NCI-H1092 treated with DMSO at 0.1 percent for 48 hours (cell line): ENCODE measurements around the gene LRP1B.

ENCODE experiments used
- DNase-seq: peaks from one replicate; lab custom pipeline; 2025; lab: John Stamatoyannopoulos, UW

The LRP1B gene

DNA sequence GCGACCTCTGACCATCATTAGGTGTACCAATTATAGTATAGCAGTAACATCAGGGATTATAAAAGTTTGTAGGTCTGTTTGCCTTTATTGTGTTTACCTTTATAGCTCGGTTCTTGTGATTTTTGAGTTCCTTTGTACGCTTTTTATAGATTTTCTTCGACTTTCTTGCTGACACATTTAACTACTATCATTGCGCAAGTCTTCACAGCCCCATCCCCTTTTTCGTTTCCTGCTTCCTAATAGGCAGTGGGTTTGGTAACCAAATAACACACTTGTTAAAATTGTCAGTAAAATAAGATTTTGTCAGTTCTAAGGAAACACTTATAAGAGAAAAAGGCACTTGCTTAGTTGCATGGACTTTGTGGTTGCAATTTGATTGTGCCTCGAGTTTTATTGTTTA lies 541.5 kb downstream of the LRP1B start:
- DNase-seq, result no peak

DNA sequence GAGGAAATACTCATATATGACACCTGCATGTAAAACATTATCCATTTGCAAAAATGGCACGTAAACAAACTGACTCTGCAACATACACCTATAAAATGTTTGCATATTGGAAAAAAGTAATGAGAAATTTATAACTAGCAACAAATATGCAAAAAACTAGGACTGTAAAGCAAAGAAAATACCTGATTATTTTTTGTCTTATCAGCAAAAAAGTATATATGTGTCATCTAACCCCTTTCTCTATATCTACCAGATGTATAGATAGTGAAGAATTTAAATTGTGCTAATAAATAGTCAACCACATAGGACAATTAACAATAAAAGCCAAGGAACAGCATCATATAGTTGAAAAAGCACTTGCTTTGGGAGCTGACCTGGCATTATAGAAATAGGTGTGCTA lies 543.8 kb downstream of the LRP1B start:
- no peak for DNase-seq

DNA sequence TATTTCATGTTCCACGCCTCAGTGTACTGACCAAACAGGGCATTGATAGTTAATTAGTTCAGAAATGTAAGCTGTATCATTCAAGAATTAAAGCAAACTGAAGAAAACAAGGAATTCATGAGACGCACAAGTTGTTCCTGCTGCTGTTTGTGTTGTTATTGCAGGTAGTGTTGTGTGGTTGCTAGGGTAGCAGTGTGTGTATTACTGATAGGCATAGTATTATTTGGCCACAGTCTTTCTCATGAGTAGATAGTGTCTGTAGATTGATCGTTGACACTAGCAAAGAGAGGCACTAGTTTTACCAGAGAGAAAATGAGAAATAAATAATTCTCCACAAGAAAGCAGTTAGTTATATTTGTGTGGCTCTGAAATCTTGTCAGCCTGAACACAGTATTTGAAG lies 548.6 kb downstream of the LRP1B start:
- DNase-seq, result no peak

DNA sequence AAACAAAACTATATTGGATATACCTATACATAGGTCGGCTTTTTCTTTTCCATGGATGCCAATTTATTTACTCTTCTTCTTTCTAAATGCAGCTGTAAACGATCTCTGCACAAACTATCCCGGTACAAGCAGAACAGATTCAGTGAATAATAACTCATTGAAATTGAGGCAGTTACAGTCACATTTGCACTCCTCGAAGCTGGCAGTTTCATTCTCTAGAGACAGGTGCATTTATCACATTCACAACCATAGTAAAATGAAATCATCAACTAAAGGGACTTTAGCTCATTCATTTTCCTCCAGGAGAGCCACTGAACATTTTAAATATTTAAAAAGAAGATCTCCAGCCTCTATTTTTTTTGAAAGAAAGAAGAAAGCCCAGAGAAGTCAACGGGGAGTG lies 551.7 kb downstream of the LRP1B start:
- no peak for DNase-seq

DNA sequence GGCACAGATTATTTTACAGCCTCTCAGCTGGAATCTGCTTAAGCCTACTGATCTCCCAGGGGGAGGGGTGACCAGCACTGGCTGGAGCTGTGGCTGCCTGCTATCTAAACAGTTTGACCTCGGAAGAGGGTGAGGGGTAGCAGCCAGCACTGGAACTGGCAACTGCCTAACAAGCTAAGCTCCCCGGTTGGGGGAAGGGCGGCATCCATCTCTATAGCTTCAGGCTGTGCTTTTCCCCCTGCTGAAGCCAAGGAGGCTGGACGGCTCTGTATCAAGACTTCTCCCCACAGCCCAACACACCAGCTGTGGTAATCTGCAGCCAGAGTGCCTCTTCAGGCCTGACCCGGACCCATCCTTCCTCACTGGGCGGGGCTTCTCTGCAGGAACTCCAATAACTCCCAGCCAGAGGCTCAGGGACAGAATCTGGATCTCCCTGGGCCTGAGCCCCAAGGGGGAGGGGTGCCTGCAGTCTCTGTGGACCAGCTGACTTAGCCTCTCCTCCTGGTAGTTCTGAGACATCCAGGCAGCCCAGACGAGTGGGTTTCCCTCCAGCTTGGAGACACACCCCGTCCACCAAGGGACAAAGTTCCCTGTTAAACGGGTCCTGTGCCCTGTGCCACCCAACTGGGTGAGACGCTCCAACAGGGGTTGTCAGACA lies 560.2 kb downstream of the LRP1B start:
- no peak for DNase-seq

DNA sequence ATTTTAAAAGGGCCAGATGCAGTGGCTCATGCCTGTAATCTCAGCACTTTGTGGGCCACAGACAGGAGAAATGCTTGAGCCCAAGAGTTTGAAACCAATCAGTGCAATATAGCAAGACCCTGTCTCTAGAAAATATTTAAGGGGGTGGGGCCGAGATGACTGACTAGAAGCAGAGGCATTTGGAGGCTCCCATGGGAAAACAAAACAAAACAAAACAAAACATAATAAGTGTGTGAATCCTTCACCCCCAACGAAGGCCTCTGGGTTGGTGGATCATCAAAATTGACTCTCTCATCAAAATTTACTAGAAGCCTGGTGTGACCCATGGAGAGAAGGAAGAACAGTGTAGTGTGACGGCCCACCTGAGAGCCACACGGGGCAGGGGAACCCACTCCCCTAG lies 560.9 kb downstream of the LRP1B start:
- DNase-seq, result no peak

DNA sequence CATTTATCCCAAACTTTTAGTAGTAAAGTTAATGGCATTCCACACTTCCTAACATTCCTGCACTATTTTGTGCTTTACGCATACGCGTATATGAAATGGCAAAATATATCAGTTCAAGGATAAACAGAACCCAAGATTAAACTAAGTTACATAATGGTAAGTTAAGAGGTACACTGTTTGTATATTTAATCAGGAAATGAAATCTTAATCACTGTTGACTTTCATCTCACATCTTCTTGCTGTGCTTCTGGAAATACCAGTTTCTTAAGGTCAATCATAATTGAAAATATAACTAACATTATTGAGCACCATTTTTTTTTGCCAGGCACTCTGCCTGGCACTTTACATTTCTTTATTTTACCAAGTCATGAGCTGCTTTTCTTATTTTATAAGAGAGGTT lies 565.2 kb downstream of the LRP1B start:
- DNase-seq, result no peak

DNA sequence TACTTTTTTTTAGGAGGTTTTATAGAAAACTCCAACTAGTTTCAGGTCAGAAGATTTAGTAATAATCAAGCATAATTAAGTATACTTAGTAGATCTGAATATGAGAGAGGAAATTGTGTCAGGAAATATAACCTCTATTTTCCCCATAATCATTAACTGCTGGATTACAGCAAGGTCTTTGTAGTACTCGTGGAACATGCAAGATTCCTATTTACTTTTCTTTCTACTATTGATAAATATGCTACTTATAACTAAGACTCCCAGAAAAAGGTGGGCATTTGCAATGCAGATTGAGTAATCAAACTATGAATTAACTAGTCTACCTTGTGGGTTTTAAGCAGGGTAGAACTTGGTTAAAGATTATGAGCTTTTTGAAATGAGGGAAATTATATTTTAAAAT lies 570.1 kb downstream of the LRP1B start:
- no peak for DNase-seq

DNA sequence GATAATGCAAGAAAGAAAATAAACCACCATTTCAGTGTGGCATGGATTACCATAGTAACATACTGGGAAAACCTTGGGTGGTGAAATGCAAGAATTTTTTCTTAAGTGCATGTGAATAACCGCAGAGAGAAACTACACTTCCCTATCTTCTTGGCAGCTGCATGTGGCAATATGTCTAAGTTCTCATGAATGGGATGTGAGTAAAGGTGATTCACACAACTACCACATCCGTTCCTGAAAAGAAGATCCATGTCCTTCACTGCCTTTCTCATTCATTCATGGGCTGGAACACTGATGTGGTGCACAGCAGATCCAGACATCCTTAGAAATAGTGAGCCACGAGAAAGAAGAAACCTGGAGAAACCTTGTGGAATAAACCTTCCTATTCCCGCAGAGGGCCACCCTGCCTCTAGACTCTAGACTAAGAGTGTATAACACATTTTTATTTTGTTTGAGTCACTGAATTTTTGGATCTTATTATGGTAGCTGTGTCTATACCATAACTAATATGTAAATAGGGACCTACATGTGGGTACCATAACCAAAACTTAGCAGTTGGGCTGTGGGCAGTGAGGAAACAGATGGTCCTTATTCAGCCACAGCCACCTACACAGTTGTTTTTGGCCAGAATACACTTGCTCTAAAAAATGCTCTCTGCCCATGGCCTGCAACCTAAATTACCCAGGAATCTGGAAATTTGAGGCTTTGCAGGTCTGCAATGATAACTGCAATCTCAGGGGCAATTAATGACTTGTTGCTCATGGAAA lies 573.3 kb downstream of the LRP1B start:
- no peak for DNase-seq

DNA sequence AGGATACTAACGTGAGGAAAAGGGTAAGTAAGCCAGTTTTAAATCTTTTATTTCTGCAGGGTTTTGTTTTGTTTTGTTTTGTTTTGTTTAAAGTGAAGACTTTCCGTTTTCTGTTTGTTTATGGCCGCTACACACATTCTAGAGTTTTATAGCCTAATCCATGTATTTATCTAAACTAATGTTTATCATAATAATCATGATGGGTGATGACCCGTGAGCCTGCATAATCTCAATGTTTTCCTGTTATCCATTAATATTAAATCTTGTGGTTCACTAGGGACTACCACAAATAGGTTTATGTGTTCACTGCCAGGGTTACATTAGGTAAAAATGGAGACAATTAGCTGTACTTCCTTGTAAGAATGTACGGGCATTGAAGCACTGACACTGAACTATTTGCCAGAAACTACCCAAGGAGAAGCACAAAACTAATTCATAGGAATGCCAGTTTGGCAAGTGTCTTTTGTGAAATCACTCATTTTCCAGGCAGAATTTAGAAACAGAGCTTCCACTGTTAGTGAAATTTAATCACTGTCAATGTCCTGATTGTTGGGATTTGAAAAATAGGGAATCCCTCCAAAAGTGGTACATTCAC lies 574.8 kb downstream of the LRP1B start:
- DNase-seq, result no peak

DNA sequence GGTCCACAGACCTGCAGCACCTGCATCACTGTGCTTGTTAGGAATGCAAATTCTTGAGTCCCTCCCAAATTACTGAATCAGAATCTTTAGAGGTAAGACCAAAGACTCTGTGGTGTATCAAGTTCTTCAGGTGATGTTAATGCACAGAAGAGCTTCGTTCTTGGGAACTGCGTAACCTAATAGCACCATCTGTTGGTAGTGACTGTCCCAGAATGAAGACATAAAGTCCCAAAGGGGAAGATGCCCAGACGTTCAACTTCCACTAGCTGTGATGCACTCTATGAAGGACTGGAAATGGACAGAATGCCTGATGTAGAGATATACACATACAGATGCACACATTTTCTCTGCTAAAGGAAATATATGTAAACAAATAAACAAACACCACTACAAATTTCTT lies 576.0 kb downstream of the LRP1B start:
- peak; percentile 29 for DNase-seq

DNA sequence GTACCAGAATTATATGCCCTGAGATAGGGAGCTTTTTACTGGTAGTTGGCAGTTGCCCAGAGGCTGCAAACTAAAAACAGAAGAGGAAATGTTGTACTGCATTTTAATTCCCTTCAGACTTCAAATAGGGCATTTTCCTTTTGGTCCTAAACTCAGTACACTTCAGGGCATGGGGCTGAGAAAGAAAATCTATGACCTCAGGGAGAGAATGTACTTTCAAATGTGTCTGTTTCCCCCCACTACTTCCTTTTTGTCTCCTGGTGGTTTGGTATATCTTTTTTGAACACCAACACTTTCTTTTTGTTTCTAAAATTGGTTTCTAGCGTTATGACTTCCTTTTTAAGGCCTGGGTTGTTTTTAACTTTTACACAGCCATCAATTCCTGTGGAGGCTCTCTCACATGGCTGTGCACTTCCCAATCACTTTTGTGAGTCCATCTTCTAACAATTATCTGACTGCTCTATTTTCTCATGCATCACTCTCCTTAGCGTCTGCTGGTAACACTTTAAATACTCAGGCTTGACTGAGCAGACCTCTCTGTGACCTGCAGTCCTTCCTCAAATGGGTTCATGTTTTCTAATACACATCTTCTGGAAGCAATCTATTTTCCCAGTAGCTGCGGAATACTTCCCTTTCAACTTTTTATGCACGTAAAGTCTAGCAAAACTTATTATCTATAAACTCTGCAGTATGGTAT lies 596.0 kb downstream of the LRP1B start:
- DNase-seq, result no peak

DNA sequence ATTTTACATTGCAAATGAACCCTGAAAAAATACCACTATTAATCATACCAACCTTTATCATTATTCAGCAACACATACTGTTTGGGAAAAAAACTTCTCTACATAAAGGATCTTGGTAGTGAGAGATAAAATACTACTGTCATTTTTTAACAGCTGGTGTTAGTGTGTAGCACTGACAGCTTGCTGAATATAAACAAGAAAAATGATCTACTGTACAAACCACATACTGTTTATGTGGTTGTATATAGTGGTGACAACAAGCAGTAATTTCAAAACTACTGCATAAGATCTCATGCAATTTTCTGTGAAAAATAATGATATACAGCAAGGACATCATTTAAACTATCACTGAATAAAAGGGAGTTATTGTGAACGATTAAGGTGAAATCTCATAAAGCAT lies 601.2 kb downstream of the LRP1B start:
- no peak for DNase-seq

DNA sequence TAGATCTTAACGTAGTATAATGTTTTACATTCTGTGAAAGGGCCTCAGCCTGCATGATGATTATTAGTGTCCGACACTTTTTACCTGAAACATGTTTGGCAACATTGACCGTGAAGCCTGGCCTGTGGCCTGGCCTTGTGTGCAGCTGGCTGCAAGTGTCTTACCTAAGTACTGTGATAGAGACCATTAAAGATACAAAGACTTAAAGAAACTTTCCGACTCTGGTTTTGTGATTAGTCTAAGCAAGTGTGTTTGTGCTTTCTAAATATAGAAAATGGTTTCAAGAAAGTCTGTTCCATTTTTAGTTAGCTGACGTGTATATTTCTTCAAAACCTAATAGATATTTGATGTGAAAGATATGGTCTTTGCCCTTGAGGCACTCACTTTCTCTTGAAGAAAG lies 601.8 kb downstream of the LRP1B start:
- DNase-seq, result no peak

DNA sequence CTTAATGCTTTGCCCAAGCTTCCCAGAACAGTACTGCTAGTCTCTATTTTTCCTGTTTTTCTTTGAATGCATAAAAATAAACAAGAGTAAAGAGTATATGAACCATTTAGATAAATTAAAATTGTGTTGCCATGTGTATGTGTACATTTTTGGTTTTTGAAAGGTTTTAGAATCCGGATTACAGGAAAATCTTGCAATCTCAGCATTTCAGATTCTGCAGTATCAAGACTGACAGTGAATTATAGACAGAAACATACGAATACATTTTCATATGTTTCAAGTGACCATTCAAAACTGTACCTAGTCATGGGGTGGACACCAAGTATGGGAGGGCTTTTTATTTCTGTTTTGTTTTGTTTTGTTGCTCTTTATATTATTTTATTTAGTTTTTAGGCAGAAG lies 604.1 kb downstream of the LRP1B start:
- no peak for DNase-seq

DNA sequence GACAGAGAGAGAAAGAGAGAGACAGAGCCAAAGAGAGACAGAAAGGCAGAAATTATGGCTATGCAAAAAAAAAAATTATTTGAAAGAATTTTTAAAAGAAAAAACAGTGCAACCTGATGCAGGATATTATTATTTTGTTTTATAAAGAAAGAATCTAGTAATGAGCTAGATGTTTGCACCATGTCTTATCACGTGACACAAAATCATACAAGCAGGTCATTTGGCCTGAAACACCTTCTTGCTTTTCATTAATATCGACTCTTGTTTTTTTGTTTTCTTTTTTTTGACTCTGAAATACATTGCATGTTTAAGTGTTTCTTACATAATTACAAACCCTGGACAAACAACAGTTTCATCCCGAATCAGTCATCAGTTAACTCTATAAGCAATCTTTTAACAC lies 606.0 kb downstream of the LRP1B start:
- DNase-seq, result no peak

DNA sequence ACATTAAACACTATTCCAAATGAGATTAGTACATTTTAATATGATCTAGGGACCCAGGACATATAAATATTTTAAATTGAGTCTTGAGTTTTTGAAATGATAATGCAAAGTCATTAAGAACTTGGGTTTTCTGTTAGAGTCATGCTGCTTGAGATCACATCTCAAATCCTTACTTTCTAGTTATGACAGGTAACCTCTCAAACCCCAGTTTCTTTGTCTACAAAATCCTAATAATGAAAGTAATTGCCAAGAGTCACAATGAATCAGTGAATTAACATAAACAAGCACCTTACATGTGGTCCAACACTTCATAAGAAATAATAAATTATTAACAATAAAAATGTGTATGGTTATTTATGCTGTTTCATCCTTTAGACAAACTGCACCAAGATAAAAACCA lies 607.6 kb downstream of the LRP1B start:
- DNase-seq, result no peak

DNA sequence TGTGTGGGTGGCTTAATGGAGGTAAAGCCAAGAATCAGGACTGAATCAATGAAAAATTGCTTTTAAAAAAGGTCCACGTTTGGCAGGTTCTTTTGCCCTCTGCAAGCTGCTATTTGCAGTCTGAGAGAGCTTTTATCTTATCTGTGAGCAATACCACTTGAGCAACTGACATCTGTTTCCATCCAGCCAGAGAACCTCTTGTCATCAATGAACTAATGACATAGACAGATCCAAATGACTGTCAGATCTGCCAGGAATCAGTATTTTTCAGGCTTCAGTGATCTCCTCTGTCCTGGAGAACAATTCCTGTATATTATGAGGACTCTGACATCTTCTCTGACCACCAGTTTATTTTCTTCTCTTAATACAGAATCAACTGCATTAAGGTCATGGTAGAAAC lies 608.1 kb downstream of the LRP1B start:
- DNase-seq, result peak; percentile 59

DNA sequence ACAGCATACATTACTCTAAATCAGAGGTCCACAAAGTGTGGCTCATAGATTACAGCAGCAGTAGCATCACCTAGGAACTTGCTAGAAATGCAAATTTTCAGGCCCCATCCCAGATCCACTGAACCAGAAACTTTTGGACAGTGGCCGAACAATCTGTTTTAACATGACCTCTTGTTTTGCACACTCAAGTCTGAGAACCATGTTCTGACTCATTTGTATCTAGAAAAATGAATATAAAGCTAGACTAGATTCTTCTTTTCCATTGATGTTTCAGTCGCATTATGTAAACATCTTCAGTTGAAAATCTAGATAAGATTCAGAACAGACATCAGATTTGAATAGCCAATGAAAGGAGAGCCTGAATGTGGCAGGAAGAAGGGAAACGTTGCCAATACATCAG lies 608.8 kb downstream of the LRP1B start:
- no peak for DNase-seq

DNA sequence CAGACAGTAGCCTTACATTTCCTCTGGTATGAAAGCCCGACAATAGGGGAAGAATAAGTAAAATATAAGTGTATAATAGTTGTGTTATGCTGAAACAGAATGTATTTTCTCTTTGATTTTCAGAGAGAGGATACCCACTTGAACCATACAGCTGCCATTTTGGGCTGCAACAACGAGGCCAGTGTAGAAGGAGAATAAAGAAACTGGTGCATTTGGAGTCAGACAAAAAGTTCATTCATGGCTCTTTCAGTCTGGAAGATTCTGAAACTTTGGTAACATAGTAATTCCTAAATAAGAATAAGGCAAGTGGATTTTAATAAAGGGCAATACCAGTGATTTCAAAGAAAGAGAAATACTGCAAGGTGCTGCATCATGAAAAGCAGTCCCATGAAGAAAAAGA lies 610.9 kb downstream of the LRP1B start:
- no peak for DNase-seq

DNA sequence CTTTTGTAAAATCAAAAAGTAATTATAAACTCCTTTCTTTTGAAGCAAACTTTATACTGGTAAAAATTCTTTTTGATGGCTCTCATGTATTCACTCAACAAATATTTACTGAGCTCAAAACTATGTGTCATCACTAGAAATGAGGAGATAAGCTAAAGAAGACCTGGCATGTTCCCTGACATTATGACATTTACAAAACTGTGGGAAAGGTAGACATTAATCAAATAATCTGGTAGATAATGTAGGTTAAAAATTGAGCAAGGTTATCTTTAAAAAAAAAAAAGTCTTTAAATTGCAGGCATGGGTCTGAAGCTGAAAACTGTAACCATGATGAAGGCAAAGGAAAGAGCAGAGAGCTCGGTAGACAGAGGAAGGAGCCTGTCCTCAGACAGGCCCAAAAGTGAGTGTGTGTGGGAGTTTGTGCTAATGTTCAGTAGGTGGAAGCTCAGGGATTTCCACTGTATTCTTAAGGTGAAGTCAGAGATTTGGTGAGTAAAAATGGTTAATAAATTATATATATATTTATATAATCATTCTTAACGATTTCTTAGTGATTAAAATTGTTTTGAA lies 612.9 kb downstream of the LRP1B start:
- no peak for DNase-seq

DNA sequence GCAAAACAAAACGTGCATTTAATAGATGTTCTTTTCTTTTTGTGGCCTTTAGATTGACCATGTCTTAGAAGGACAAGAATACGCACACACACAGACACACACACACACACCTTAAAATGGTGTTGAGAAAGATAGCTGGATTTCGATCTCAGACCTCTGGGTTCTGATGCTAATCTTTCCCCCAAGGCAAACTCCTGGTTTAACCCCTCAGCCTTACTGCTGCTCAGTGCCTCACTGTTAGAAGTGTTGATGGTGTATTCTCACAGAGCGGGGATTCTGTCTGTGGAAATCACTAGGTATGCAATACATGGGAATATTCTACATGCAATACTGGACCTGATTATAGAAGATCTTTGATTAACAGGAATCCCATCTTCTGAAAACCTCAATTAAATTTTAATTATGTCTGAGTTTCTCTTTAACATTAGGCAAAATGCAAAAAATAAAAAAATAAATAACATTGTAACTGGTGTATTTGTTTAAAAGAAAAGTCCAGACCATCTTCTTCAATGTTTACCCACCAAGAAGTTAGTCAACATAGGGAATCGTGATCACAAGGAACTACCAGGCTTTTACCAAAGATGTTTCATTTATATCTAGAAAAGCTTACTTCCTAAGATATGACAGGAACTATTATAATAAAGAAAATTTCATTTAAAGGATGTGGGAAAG lies 613.5 kb downstream of the LRP1B start:
- no peak for DNase-seq
